Germinal center (tissue), 1 donor: ENCODE results near the gene DNAJB13.

Experiments used
- DNase-seq: peaks from one replicate; pipeline ENCODE4 v3.0.0; 2012; ENCODE audit warnings: mixed read lengths, low spot score

The DNAJB13 gene

DNA sequence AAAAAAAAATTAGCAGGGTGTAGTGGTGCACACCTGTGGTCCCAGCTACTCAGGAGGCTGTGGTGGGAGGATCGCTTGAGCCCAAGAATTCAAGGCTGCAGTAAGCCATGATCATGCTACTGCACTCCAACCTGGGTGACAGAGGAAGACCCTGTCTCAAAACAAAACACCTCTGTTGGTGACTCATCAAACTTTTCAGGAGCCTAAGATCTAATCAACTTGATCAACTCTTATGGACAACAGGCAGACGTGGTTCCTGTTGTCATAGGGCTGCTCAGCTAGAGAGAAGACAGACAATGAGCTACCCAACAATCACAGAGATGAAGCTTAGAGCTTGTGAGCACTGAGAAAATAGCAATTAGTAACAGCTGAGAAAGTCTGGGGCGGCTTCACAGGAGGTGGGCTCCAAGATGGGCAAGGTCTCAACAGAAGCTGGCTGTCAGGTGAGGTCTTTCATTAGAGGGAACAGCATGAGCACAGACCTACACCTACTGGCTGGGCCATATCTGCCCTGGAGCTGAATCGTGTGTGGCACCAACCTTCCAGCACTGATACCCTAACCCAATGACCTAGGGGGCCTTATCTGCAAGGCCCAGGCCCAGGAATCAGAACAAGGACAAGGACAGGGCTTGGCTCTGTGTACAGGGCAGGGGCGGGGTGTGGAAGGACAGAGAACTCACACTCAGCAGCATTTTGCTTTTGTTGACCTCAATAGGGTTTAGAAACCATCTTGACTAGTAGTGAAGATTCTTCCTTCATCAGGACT, 65.3 kb downstream of the DNAJB13 start:
- DNase-seq, result no peak

DNA sequence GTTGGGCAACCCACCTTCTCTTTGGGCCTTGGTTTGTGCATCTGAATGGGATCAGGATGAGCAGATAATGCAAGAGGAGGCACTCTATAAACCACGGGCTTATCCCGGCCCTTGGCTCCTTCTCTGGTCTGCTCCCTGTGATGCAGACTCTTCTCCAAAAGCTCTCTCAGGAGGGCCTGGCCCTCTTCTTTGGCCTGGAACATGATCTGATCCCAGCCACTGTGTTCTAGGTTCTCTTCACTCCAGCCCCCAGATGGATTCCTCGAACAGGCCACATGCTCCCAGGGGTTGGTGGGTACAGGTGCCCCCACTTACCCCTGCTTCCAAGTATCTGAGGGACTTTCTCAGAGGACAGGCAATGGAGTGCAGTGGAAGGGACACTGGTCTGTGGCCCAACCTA, 66.8 kb downstream of the DNAJB13 start:
- no peak for DNase-seq

DNA sequence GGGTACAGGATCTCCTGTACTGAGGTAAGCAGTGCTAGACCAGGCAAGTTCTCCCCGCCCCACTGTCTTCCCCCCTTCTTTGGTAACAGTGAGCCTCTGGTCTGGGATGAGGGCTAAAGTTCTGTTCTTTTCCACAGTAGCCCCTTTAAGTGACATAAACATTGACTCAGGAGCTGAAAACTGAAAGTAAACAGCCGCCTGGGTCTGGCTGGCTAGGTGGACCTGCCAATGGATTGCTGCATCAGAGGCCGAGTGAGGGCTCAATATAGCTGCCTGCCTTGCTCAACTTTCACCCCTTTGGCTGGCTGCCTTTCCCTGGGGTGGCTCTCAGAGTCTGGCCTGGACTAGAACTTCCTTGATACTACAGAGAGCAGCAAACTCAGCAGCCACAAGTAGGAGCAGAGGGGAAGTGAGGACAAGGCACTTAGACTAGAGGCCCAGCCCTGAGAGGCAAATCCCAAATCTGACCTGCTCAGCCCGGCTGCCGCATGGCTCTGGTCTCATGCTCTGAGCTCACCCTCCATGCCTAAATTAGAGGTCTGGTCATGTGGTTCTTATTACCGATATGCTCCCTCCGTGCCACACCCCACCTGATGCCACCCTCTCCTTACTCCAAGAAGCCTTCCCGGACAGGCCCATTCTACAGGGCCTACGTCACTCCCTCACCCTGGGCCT, 67.6 kb downstream of the DNAJB13 start:
- DNase-seq, result no peak

DNA sequence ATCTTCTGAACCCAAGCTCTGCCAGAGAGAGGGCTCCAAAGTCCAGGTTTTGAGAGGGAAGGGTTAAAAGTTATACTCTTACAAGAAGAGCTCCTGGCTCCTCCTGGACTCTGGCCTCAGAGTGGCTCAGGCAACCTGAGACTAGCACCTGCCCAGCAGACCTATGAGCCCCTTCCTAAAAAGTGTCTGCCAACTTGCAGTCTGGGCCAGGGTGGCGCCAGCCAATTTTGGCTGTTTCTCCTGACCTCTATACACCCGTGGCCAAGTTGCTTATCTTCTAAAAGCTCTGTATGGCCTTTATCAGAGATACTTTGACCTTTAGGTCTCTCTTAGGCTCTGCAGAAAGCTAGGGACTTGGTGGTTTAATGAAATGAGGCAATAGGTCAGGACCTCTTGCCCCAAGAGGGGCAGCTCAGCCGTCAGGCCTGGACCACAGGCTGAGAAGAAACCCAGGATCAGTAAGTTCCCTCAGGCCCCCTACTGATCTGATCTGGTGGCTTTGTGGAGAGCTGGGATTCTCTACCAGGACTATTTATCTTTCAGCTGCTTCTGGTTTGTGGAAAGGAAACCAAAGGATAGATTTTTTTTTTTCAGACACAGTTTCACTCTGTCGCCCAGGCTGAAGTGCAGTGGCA, 68.4 kb downstream of the DNAJB13 start:
- DNase-seq, result no peak

DNA sequence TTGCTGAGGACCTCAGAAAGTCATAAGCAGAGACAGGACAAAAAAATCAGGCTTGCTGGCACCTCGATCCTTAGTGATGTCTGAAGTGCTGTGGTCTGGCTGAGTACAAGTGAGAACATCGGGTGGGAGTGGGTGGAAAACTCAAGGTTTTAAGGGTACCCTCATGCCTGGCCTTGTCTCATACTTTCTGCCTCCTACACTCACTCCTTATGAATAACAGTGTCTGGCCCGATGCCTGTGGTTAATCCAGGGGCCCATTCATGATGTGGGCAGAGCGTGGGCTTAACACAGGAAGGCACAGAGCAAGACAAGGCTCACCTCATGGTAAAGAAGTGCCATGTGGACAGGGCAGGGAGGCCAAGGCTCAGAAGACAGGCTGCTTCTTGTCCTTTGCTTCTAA, 69.0 kb downstream of the DNAJB13 start:
- no peak for DNase-seq
